H9 (cell line): Measurements from ENCODE around the gene GALNT2. TPM values are rescaled to one million over a fixed set of nuclear protein-coding genes. Genes with fewer than 3 reads are reported as not detected.

ENCODE experiments used
- DNase-seq: peaks from one replicate; pipeline ENCODE4 v3.0.0-alpha.2; 2017
- H2AFZ ChIP-seq: one replicate; pipeline ENCODE4 v1.6.1; 2013; ENCODE audit warnings: mild to moderate bottlenecking, low read length, control low read depth, moderate library complexity
- H2AK5ac ChIP-seq: 2 replicates; pipeline ENCODE4 v1.6.1; 2013; ENCODE audit warnings: low read length, control low read depth, mixed read lengths; ENCODE audit not compliant: insufficient read length
- H2BK120ac ChIP-seq: one replicate; pipeline ENCODE4 v1.6.1; 2013; ENCODE audit warnings: low read depth, mild to moderate bottlenecking, low read length, control low read depth, inconsistent platforms; ENCODE audit not compliant: poor library complexity, severe bottlenecking
- H2BK12ac ChIP-seq: 2 replicates; pipeline ENCODE4 v1.6.1; 2013; ENCODE audit warnings: low read length, control low read depth, mixed read lengths, low read depth; ENCODE audit not compliant: insufficient read length
- H2BK15ac ChIP-seq: 2 replicates; pipeline ENCODE4 v1.6.1; 2013; ENCODE audit warnings: low read depth, low read length, control low read depth
- H2BK20ac ChIP-seq: one replicate; pipeline ENCODE4 v1.6.1; 2013; ENCODE audit warnings: low read depth, mild to moderate bottlenecking, low read length, control low read depth, inconsistent platforms; ENCODE audit not compliant: poor library complexity, severe bottlenecking
- H2BK5ac ChIP-seq: 2 replicates; pipeline ENCODE4 v1.6.1; 2013; ENCODE audit warnings: low read length, control low read depth, mixed read lengths; ENCODE audit not compliant: insufficient read length
- H3K14ac ChIP-seq: 2 replicates; pipeline ENCODE4 v1.6.1; 2013; ENCODE audit warnings: low read length, control low read depth; ENCODE audit not compliant: insufficient read depth
- H3K18ac ChIP-seq: 2 replicates; pipeline ENCODE4 v1.6.1; 2013; ENCODE audit warnings: low read depth, mild to moderate bottlenecking, mixed read lengths, low read length, control low read depth; ENCODE audit not compliant: insufficient read length
- H3K23ac ChIP-seq: 2 replicates; pipeline ENCODE4 v1.6.1; 2013; ENCODE audit warnings: low read length, control low read depth, mixed read lengths, low read depth; ENCODE audit not compliant: insufficient read length
- H3K23me2 ChIP-seq: 2 replicates; pipeline ENCODE4 v1.6.1; 2013; ENCODE audit warnings: low read depth, mild to moderate bottlenecking, mixed read lengths, low read length, control low read depth; ENCODE audit not compliant: insufficient read length, poor library complexity, severe bottlenecking
- H3K27ac ChIP-seq: 2 replicates; pipeline ENCODE4 v1.5.1; 2013; ENCODE audit warnings: low read length, control low read depth, mixed read lengths, low read depth; ENCODE audit not compliant: insufficient read length
- H3K27me3 ChIP-seq: 2 replicates; pipeline ENCODE4 v1.6.1; 2013; ENCODE audit warnings: low read length, control low read depth, inconsistent platforms; ENCODE audit not compliant: insufficient read depth
- H3K4ac ChIP-seq: 2 replicates; pipeline ENCODE4 v1.6.1; 2013; ENCODE audit warnings: low read depth, mild to moderate bottlenecking, control low read depth, inconsistent platforms, low read length, moderate library complexity
- H3K4me1 ChIP-seq: 2 replicates; pipeline ENCODE4 v1.6.1; 2013; ENCODE audit warnings: low read length, control low read depth, inconsistent platforms; ENCODE audit not compliant: insufficient read depth
- H3K4me2 ChIP-seq: 2 replicates; pipeline ENCODE4 v1.6.1; 2013; ENCODE audit warnings: low read length, control low read depth, mixed read lengths; ENCODE audit not compliant: insufficient read length, insufficient read depth
- H3K56ac ChIP-seq: 2 replicates; pipeline ENCODE4 v1.6.1; 2013; ENCODE audit warnings: low read depth, mild to moderate bottlenecking, mixed read lengths, low read length, control low read depth; ENCODE audit not compliant: insufficient read length
- H3K79me1 ChIP-seq: 2 replicates; pipeline ENCODE4 v1.6.1; 2013; ENCODE audit warnings: low read depth, mild to moderate bottlenecking, moderate library complexity, low read length, control low read depth, inconsistent platforms; ENCODE audit not compliant: insufficient read depth, poor library complexity, severe bottlenecking
- H3K79me2 ChIP-seq: 2 replicates; pipeline ENCODE4 v1.6.1; 2013; ENCODE audit warnings: low read length, control low read depth, inconsistent platforms; ENCODE audit not compliant: insufficient read depth
- H3K9ac ChIP-seq: 2 replicates; pipeline ENCODE4 v1.6.1; 2013; ENCODE audit warnings: low read length, control low read depth, mixed read lengths; ENCODE audit not compliant: insufficient read length; ENCODE audit errors: extremely low read depth
- H3K9me3 ChIP-seq: one replicate; pipeline ENCODE4 v1.6.1; 2013; ENCODE audit warnings: low read depth, low read length, inconsistent platforms; ENCODE audit not compliant: control insufficient read depth
- H3T11ph ChIP-seq: one replicate; pipeline ENCODE4 v1.6.1; 2013; ENCODE audit warnings: mild to moderate bottlenecking, low read length, control low read depth, inconsistent platforms
- H4K20me1 ChIP-seq: one replicate; pipeline ENCODE4 v1.6.1; 2013; ENCODE audit not compliant: control insufficient read depth, insufficient read length, insufficient read depth
- H4K5ac ChIP-seq: 2 replicates; pipeline ENCODE4 v1.6.1; 2013; ENCODE audit warnings: low read depth, mild to moderate bottlenecking, mixed read lengths, low read length, control low read depth; ENCODE audit not compliant: insufficient read length
- H4K8ac ChIP-seq: replicated peaks from 2 replicates; pipeline ENCODE4 v1.6.1; 2013; ENCODE audit warnings: low read length, control low read depth, mixed read lengths, low read depth; ENCODE audit not compliant: insufficient read length
- H4K91ac ChIP-seq: 2 replicates; pipeline ENCODE4 v1.6.1; 2013; ENCODE audit warnings: low read depth, mild to moderate bottlenecking, moderate library complexity, mixed read lengths, low read length, control low read depth; ENCODE audit not compliant: insufficient read length
- H3K27ac Mint-ChIP-seq, 3 experiments: 2 replicates in 2 of 3; 3 replicates in 1 of 3; pipeline ENCODE4 v1.8.0; 2020 to 2021; ENCODE audit warnings: mixed read lengths in 3 of 3, mild to moderate bottlenecking in 1 of 3, moderate library complexity in 1 of 3
- H3K27me3 Mint-ChIP-seq: 2 replicates; pipeline ENCODE4 v1.8.0; 2021; ENCODE audit warnings: low read depth, mild to moderate bottlenecking, moderate library complexity, mixed read lengths
- H3K36me3 Mint-ChIP-seq, 3 experiments: 2 replicates in 2 of 3; 3 replicates in 1 of 3; pipeline ENCODE4 v1.8.0; 2020 to 2021; ENCODE audit warnings: low read depth in 3 of 3, mixed read lengths in 3 of 3; ENCODE audit not compliant: insufficient read depth in 1 of 3
- H3K4me1 Mint-ChIP-seq, 2 experiments: 2 replicates each; pipeline ENCODE4 v1.8.0; 2020; ENCODE audit warnings: mixed read lengths in 2 of 2
- H3K4me3 Mint-ChIP-seq, 2 experiments: 2 replicates in 1 of 2; 3 replicates in 1 of 2; pipeline ENCODE4 v1.8.0; 2020 to 2021; ENCODE audit warnings: mild to moderate bottlenecking in 2 of 2, mixed read lengths in 2 of 2, moderate library complexity in 1 of 2
- H3K9me3 Mint-ChIP-seq, 2 experiments: 2 replicates in 1 of 2; 3 replicates in 1 of 2; pipeline ENCODE4 v1.8.0; 2020; ENCODE audit warnings: mild to moderate bottlenecking in 2 of 2, mixed read lengths in 2 of 2, moderate library complexity in 1 of 2
- WGBS: extraction: QIAGEN DNeasy Blood & Tissue Kit; methylation state at CpG from one replicate; pipeline ENCODE4 v1.1.7; 2013; ENCODE audit warnings: missing lambda C conversion rate, low lambda C conversion rate, mixed read lengths; ENCODE audit not compliant: insufficient read length; ENCODE audit errors: extremely low coverage; 5-methylcytosine and 5-hydroxymethylcytosine counted together
- total RNA-seq: library from RNA; stranded (reverse); gene quantifications from 2 replicates; pipeline ENCODE4 v1.2.1, GENCODE V29; 2021
- TF ChIP-seq, protein P1 (sequence below): fragments of 200-600 bp; sonication (generic); conservative IDR thresholded peaks from 3 replicates; pipeline ENCODE4 v1.8.0; 2021; ENCODE audit warnings: antibody characterized with exemption, mild to moderate bottlenecking

Gene GALNT2
- total RNA-seq, 1 experiment from 2014 or later = 57.6 TPM

GRCh38 chr1:230120921-230121381 lies 53.9 kb downstream of the GALNT2 start:
- Histone ChIP-seq H3K14ac (no peak overlapping the region), H3K27ac (no peak overlapping the region), H2AFZ (no peak overlapping the region), H3K4me2 (no peak overlapping the region), H3K79me2 (peaks cover 4% of the 10 kb centered on the region; the same call in 1 of the 2 replicates), H3K4ac (no peak overlapping the region), H2BK20ac (no peak overlapping the region), H3K27me3 (no peaks in the 10 kb centered on the region), H2BK5ac (no peak overlapping the region), H3K18ac (no peak overlapping the region), H4K20me1 (no peaks in the 10 kb centered on the region), H2BK12ac (no peak overlapping the region), H2BK15ac (no peak overlapping the region), H3K4me1 (no peaks in the 10 kb centered on the region; the same call in 1 of the 2 replicates), H2AK5ac (no peak overlapping the region), H4K5ac (no peak overlapping the region), H3K79me1 (peaks cover 3% of the 10 kb centered on the region), H3K9ac (no peak overlapping the region), H3K9me3 (no peaks in the 10 kb centered on the region), H3K56ac (no peak overlapping the region), H3K23me2 (no peaks in the 10 kb centered on the region), H2BK120ac (no peak overlapping the region), H4K8ac (no peak overlapping the region), H3T11ph (no peak overlapping the region), H4K91ac (no peak overlapping the region), H3K23ac (no peak overlapping the region)
- no peaks in the 10 kb centered on the region for H3K9me3 Mint-ChIP-seq
- H3K27ac Mint-ChIP-seq = no peak overlapping the region
- DNase-seq = no peak
- TF ChIP-seq, protein P1, sequence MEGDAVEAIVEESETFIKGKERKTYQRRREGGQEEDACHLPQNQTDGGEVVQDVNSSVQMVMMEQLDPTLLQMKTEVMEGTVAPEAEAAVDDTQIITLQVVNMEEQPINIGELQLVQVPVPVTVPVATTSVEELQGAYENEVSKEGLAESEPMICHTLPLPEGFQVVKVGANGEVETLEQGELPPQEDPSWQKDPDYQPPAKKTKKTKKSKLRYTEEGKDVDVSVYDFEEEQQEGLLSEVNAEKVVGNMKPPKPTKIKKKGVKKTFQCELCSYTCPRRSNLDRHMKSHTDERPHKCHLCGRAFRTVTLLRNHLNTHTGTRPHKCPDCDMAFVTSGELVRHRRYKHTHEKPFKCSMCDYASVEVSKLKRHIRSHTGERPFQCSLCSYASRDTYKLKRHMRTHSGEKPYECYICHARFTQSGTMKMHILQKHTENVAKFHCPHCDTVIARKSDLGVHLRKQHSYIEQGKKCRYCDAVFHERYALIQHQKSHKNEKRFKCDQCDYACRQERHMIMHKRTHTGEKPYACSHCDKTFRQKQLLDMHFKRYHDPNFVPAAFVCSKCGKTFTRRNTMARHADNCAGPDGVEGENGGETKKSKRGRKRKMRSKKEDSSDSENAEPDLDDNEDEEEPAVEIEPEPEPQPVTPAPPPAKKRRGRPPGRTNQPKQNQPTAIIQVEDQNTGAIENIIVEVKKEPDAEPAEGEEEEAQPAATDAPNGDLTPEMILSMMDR = peak; percentile 76
- H3K36me3 Mint-ChIP-seq = peaks cover under 1 to 5% (median 2%) of the 10 kb centered on the region in 3 experiments; a peak in 4 of 7 replicates
- no peak overlapping the region for H3K4me3 Mint-ChIP-seq
- no peaks in the 10 kb centered on the region for H3K27me3 Mint-ChIP-seq
- no CpG with 5 or more reads among the region's 9 CpGs for WGBS
- peaks cover 21 to 38% of the 10 kb centered on the region in 2 experiments for H3K4me1 Mint-ChIP-seq
